ENCODE measurements around the gene STRN. TPM values are rescaled to one million over a fixed set of nuclear protein-coding genes. Genes with fewer than 3 reads are reported as not detected.
A peak's percentile ranks its signal among the peaks of the same experiment; 100 is the strongest.

STRN gene
- total and polyA plus RNA-seq, 9 of the 15 experiments (the other 6 are each of a cell fraction or from before 2014, with no cell fraction given), result 1.3 to 31.2 (median 20.0) TPM

GRCh38 chr2:36834203-36834602, 132.1 kb downstream of the STRN start:
- POLR2A ChIA-PET, result no interaction called here
- no peak for DNase-seq (ENCODE audit: extremely low read depth in 1 of 4, low spot score in 3 of 4)
- Histone ChIP-seq H3K4me2 (ENCODE audit: insufficient read depth, low read length) (no peak overlapping the region), H3K9ac (ENCODE audit: insufficient read depth in 1 of 2, low read depth in 2 of 2, low read length in 2 of 2) (no peak overlapping the region), H3K36me3 (ENCODE audit: control insufficient read depth, insufficient read depth, low read length) (no peaks in the 10 kb centered on the region), H3K4me1 (replicated peaks in 1 of 2; ENCODE audit: control insufficient read depth in 2 of 2, insufficient read depth in 2 of 2, low read length in 2 of 2) (no peaks in the 10 kb centered on the region; a peak in 1 of 5 replicates), H2AFZ (ENCODE audit: low read depth, low read length) (no peak overlapping the region), H3K9me3 (replicated peaks; ENCODE audit: control insufficient read depth, insufficient read depth, low read depth, low read length) (no peaks in the 10 kb centered on the region), H3K79me2 (ENCODE audit: control insufficient read depth, insufficient read depth, low read length) (no peaks in the 10 kb centered on the region), H3K27me3 (ENCODE audit: control insufficient read depth in 2 of 2, insufficient read depth in 2 of 2, low read length in 2 of 2) (no peaks in the 10 kb centered on the region), H3K27ac (ENCODE audit: extremely low read depth, low read depth, low read length) (no peak overlapping the region), H3K4me3 (no peak overlapping the region), H4K20me1 (replicated peaks; ENCODE audit: control insufficient read depth, insufficient read depth, low read length) (no peaks in the 10 kb centered on the region), H3K9me1 (ENCODE audit: control insufficient read depth, insufficient read depth, low read length) (no peaks in the 10 kb centered on the region)
- BruUV-seq (replicated peaks), result no TSS peak
- no peak for ATAC-seq
- WGBS (ENCODE audit: insufficient coverage, low coverage, missing lambda C conversion rate), result 8% methylated on average over 2 of the region's 2 CpGs
- no peak for FAIRE-seq
- in situ Hi-C loops (cut with MboI) (no loop called here), intact Hi-C loops (cut with micrococcal nuclease) (no loop called here)
- CTCF ChIA-PET (ENCODE audit: low intra/inter-chr PET ratio), result no interaction called here
- no peak for TF ChIP-seq DMBX1 (CRISPR knock-in tag; IDR thresholded peaks at IDR 0.05; ENCODE audit: borderline replicate concordance)
- TF ChIP-seq TFAP4 (CRISPR knock-in tag; IDR thresholded peaks at IDR 0.05; ENCODE audit: borderline replicate concordance), result no peak
- TF ChIP-seq ERF (CRISPR knock-in tag; IDR thresholded peaks at IDR 0.05), result no peak

GRCh38 chr2:36831185-36831584, 135.2 kb downstream of the STRN start:
- DNase-seq (ENCODE audit: extremely low read depth in 1 of 4, low spot score in 3 of 4), result peak in 1 of 4 experiments; percentile 23
- peak; percentile 80 for ATAC-seq
- H3K9me1 ChIP-seq (ENCODE audit: control insufficient read depth, insufficient read depth, low read length), result no peaks in the 10 kb centered on the region
- BruUV-seq (replicated peaks), result no TSS peak
- no peaks in the 10 kb centered on the region for H3K79me2 ChIP-seq (ENCODE audit: control insufficient read depth, insufficient read depth, low read length)
- intact Hi-C loops (cut with micrococcal nuclease), result no loop called here
- no peaks in the 10 kb centered on the region for H3K9me3 ChIP-seq (replicated peaks; ENCODE audit: control insufficient read depth, insufficient read depth, low read depth, low read length)
- no peak overlapping the region for H3K4me3 ChIP-seq
- 0% methylated on average over 1 of the region's 1 CpG for WGBS (ENCODE audit: insufficient coverage, low coverage, missing lambda C conversion rate)
- H2AFZ ChIP-seq (ENCODE audit: low read depth, low read length), result peak overlapping the region; percentile 72
- H3K4me1 ChIP-seq (replicated peaks in 1 of 2; ENCODE audit: control insufficient read depth in 2 of 2, insufficient read depth in 2 of 2, low read length in 2 of 2), result no peaks in the 10 kb centered on the region; a peak in 1 of 5 replicates
- ChIA-PET CTCF (ENCODE audit: low intra/inter-chr PET ratio) (no interaction called here), POLR2A (interaction anchor here (0.6 kb wide), 1 partner anchor 47 kb away, joined by 3 read pairs; no protein-coding TSS in a partner anchor)
- H3K9ac ChIP-seq (ENCODE audit: insufficient read depth in 1 of 2, low read depth in 2 of 2, low read length in 2 of 2), result no peak overlapping the region
- no peak for FAIRE-seq
- H3K36me3 ChIP-seq (ENCODE audit: control insufficient read depth, insufficient read depth, low read length), result no peaks in the 10 kb centered on the region
- in situ Hi-C loops (cut with MboI), result no loop called here
- peaks cover 2% of the 10 kb centered on the region in 2 experiments; a peak in 1 of 5 replicates for H3K27me3 ChIP-seq (ENCODE audit: control insufficient read depth in 2 of 2, insufficient read depth in 2 of 2, low read length in 2 of 2)
- H3K27ac ChIP-seq (ENCODE audit: extremely low read depth, low read depth, low read length), result no peak overlapping the region
- H4K20me1 ChIP-seq (replicated peaks; ENCODE audit: control insufficient read depth, insufficient read depth, low read length), result no peaks in the 10 kb centered on the region
- no peak overlapping the region; the same call in 1 of the 2 replicates for H3K4me2 ChIP-seq (ENCODE audit: insufficient read depth, low read length)
- TF ChIP-seq PPARD (CRISPR knock-in tag; IDR thresholded peaks at IDR 0.05), result no peak
- no peak for TF ChIP-seq FOXK1 (CRISPR knock-in tag; IDR thresholded peaks at IDR 0.05; ENCODE audit: borderline replicate concordance)
- no peak for TF ChIP-seq GTF3C2 (IDR thresholded peaks at IDR 0.05; ENCODE audit: borderline replicate concordance, extremely low read depth, insufficient read length)
- TF ChIP-seq ZNF512 (tag; IDR thresholded peaks at IDR 0.05), result no peak
- no peak for TF ChIP-seq ZZZ3 (IDR thresholded peaks at IDR 0.05)
- no peak for TF ChIP-seq NR2F6 (CRISPR knock-in tag; IDR thresholded peaks at IDR 0.05)
- no peak for TF ChIP-seq RHOXF2B (CRISPR knock-in tag; conservative IDR thresholded peaks at IDR 0.05)

All from K562 (cell line).